Ovary (tissue), 3 donors: ENCODE data around the gene PGR.

ENCODE experiments used
- CTCF ChIP-seq, 3 donors: fragments of 450-650 bp in 2 of 3; fragments of 200-600 bp in 1 of 3; IDR thresholded peaks; one replicate each; pipeline versions ENCODE4 v1.5.1 to v1.8.0; 2016 to 2022; ENCODE audit warnings: antibody characterized with exemption in 3 of 3, mild to moderate bottlenecking in 1 of 3
- POLR2A ChIP-seq: fragments of 450-650 bp; IDR thresholded peaks from one replicate; pipeline ENCODE4 v1.6.1; 2017; ENCODE audit warnings: antibody characterized with exemption, mild to moderate bottlenecking, moderate library complexity
- donor health status: DM: no; HTN: no; CAD: no.

- TF ChIP-seq CTCF (IDR thresholded peaks at IDR 0.05) (no peak), POLR2A (no peak)
These were observed 28.5 kb upstream of the PGR start for GRCh38 chr11:101158119-101158518.
